Right lung (tissue), 5 donors: ENCODE results near the gene PTRH1. TPM values are rescaled to one million over a fixed set of nuclear protein-coding genes. Genes with fewer than 3 reads are reported as not detected.

Experiments used
- DNase-seq, 2 donors: peaks; one replicate each; pipeline ENCODE4 v3.0.0-alpha.2; 2013
- polyA plus RNA-seq, 5 donors: library from polyadenylated mRNA; unstranded; fragments of 120-200 nt; gene quantifications; one replicate each; pipeline versions ENCODE4 v1.2.1 to v1.2.3, GENCODE V29; 2013; ENCODE audit warnings: inconsistent platforms in 1 of 5, low replicate concordance in 1 of 5; ENCODE audit not compliant: insufficient read length in 5 of 5, insufficient read depth in 1 of 5

The PTRH1 gene
- polyA plus RNA-seq, 5 donors: 4.0 to 11.5 (median 5.6) TPM

GRCh38 chr9:127722055-127722745 is 6.7 kb upstream of the PTRH1 start:
- no peak for DNase-seq

- no peak for DNase-seq
These were observed 5.9 kb upstream of the PTRH1 start for GRCh38 chr9:127721391-127721821.

- no peak for DNase-seq
These were observed 5.4 kb upstream of the PTRH1 start for GRCh38 chr9:127720865-127721227.

- no peak for DNase-seq
These were observed 4.8 kb upstream of the PTRH1 start for GRCh38 chr9:127720031-127720864.

- no peak for DNase-seq
These were observed 2.3 kb upstream of the PTRH1 start for GRCh38 chr9:127717766-127718165.

- DNase-seq: no peak
These were observed 949 bp upstream of the PTRH1 start for GRCh38 chr9:127716412-127716811.

GRCh38 chr9:127714951-127715469 is 453 bp downstream of the PTRH1 start:
- no peak for DNase-seq

GRCh38 chr9:127714020-127714750 is 1.3 kb downstream of the PTRH1 start:
- DNase-seq: no peak

GRCh38 chr9:127712867-127713266 is 2.6 kb downstream of the PTRH1 start:
- DNase-seq: no peak

GRCh38 chr9:127712371-127712770 is 3.1 kb downstream of the PTRH1 start:
- DNase-seq: no peak

- no peak for DNase-seq
These were observed 3.6 kb downstream of the PTRH1 start for GRCh38 chr9:127711831-127712274.

- no peak for DNase-seq
These were observed 4.2 kb downstream of the PTRH1 start for GRCh38 chr9:127711226-127711701.

GRCh38 chr9:127710204-127710783 is 5.2 kb downstream of the PTRH1 start:
- DNase-seq: no peak

GRCh38 chr9:127708952-127709587 is 6.4 kb downstream of the PTRH1 start:
- no peak for DNase-seq

GRCh38 chr9:127707766-127708165 is 7.7 kb downstream of the PTRH1 start:
- no peak for DNase-seq

GRCh38 chr9:127706836-127707241 is 8.6 kb downstream of the PTRH1 start, which contains the start of gene CFAP157:
CFAP157 (plus strand) TSS chr9:127706988; CDS start chr9:127707032, 44 bp downstream.
- DNase-seq: no peak

GRCh38 chr9:127705577-127706379 is 9.7 kb downstream of the PTRH1 start:
- no peak for DNase-seq

- DNase-seq: no peak
These were observed 12.0 kb downstream of the PTRH1 start for GRCh38 chr9:127703289-127703946.

- DNase-seq: no peak
These were observed 14.7 kb downstream of the PTRH1 start for GRCh38 chr9:127700594-127701255.
